Stimulated activated CD8-positive, alpha-beta memory T cell treated with anti-CD3 and anti-CD28 coated beads, Interleukin-4, amount 100 ng/mL, for 4 hours (primary cell): ENCODE measurements around the gene IL1RAP.

ENCODE experiments used
- DNase-seq, 2 donors: peaks; one replicate each; pipeline ENCODE4 v3.0.0-alpha.2; 2020; ENCODE audit warnings: low read depth in 2 of 2, low spot score in 1 of 2

The IL1RAP gene

DNA sequence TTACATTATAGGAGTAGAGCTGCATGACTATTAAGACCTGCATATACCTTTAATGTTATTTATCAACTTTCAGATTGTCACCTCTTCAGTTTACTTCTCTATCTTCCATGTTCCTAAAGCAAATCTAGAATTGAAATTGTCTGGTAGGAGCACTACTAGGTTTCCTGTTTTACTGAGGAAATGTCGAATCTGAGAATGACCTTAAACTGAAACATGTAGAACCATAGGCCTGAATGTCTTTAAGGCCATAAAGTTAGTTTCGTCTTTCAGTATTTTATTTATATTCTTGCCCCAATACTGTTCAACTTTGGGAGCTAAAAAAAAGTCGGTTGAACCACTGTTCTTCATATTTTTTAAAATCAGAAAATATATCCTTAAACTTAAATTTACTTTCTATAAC lies 92.7 kb downstream of the IL1RAP start:
- DNase-seq, result no peak

DNA sequence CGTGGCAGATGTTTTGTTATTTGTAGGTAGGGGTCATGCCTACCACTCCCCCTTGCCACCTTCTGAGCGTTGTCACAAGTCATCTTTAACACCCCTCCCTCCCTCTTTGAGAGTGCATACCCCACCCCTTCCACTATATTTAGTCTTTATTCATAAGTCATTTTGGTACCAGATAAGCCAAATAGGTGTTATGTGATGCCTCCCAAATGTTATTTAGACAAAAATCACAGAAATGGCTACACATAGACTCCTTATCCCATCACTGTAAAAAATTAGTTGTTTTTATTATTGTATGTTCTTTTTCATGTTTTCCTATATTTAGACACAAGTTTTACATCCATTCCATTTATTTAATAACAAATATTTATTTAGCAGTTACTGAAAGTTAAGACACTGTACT lies 93.1 kb downstream of the IL1RAP start:
- DNase-seq, result no peak

DNA sequence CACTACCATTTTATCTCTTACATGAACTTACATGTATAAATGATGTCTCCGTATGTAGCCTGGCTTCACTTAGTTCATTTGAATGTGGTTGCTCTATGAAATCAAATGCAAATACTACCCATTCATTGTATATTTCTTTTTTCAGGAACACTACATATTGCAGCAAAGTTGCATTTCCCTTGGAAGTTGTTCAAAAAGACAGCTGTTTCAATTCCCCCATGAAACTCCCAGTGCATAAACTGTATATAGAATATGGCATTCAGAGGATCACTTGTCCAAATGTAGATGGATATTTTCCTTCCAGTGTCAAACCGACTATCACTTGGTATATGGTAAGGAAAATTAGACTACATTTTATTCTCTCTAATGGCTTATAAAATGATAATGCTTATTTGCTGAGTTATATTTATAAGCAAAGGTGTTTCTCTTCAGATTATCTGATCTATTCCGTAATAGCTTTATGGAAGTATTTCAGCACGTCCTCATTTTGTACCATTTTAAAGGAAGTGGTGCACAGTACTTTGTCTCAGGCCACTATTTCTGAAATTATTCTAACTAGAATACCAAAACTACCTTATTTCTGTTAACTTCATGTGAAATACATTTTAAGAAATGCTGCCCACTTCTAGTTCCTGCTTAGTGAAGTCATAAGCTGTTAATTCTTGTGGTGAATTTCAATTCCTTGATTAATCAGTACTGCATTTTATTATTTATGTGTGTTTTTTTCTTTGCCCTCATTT lies 95.1 kb downstream of the IL1RAP start:
- DNase-seq, result no peak

DNA sequence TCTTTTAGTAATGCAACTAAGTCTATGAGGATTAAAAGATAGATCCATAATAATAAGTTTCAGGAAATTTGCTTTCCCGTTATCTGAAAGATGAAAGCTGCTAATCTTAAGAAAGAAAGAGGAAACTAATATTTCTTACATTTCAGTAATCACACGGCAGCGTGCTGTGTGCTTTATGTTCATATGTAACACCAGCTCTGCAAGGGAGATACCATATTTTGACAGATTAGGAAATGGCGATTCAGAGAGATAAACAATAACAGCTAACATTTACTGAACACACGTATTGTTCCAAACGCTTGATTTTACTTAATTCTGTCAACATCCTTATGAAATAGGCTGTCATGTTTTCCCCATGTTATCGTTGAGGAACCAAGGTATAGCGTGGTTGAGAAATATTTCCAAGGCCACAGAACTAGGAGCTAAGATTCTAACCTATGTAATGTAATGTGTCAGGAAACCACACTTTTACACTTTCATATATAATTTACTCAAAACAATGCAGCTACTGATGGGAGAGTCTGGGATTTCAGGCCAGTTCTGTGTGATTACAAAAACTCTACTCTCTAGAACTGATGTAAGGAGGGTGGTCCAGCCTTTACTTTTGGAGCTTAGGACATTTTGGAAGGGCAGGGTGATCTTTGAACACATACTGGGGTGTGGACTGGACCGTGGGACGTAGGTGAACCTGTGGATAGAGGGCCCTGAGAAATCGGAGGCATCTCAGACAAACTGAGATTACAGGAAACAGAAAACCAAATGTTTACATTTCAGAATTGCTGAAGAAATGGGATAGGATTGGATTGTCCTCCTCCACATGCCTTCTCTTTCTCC lies 100.6 kb downstream of the IL1RAP start:
- no peak for DNase-seq

DNA sequence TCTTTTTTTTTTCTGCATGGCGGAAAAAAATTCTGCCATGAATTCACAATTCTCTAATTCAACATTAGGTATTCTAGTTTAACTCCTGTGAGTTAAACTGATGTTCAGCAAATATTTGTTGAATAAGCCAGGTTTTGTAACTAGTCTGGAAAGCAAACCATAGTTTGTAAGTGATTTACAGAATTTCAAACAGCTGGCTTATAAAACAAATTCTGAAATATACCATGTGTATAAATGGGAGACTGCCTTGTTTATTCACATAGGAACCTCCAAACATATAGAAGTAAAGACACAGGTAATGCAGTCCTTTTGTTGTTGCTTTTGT lies 101.1 kb downstream of the IL1RAP start:
- DNase-seq, result no peak

DNA sequence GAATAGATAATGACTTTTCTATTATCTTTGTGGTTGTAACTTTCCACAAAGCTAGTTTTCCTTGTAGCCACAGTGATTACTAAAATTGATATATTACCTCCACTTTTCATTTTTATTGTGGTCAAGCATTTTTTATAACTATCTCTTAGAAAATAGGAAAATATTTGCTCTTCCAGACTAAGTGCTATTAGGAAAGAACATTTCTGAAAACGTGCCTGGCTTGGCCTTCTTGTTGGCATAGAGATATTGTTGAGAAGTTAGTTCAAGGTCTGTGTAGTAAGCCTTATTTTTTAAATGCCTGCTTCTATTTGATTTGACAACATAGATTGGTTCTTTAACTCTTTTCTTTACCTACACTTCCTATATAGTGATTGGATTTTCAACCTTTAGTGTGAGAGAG lies 101.7 kb downstream of the IL1RAP start:
- DNase-seq, result no peak

DNA sequence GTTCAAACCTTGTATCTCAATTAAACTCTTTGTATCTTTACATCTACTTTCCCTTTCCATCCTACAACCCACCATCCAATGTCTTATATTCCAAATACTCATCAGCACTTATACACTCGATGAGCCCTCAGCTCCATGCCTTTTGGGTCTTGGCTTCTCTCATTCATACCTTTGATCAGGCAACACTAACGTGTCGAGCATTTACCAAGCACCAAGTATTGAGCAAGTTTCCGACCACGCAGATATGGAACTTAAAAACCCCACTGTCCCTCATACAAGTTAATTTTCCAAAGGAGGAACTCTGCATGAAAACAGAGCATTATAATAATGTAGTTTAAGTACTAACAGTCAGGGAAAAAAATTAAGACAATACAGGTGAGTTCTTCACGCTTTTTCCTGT lies 102.8 kb downstream of the IL1RAP start:
- DNase-seq, result no peak

DNA sequence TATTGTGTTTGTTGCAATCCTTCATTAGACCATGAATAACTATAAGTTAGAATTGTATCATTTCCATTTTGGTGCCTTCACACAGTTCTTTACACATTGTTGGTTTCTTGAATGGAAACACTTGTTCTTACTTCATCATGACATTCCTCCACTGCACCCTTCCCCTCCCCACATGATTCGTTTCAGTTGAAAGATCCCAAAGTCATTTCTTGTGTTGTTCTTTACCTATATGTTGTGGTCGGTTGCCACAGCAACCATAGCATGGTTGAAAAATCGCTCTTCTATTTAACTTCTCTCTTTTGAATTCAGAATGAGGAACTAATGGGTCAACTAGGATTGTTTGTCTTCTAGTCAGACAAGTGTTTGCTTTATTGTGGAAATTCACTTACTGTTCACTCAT lies 103.3 kb downstream of the IL1RAP start:
- no peak for DNase-seq

DNA sequence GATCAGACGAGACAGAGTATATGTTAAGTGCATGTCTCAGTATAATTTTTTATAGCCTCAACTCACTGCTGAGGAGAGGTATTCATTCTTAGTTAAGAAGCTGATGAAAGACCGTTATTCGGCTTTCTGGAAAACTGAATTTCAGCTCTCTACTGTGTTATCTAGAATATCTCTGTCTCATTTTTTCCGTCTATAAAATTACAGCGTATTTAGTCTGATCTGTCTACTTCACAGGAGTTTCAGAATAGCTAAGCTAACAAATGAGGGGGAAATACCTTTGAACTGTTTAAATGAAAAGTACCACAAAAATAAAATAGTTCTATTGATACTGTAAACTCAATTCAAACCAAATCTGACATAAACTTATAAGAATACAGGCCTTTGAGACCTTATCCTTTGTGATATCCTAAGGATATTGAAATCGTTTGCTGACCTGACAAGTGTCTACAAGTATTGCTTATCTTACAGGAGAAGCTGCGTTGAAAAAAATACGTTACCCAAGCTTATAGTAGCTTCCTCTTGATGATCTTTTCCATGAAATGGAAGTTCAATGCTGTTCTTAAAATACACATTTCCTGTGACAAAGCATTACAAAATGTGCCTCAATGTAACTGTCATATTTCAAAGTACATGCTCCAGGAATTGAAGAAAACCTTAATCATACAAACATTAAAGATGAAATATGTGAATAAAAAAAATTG lies 104.6 kb downstream of the IL1RAP start:
- DNase-seq, result no peak

DNA sequence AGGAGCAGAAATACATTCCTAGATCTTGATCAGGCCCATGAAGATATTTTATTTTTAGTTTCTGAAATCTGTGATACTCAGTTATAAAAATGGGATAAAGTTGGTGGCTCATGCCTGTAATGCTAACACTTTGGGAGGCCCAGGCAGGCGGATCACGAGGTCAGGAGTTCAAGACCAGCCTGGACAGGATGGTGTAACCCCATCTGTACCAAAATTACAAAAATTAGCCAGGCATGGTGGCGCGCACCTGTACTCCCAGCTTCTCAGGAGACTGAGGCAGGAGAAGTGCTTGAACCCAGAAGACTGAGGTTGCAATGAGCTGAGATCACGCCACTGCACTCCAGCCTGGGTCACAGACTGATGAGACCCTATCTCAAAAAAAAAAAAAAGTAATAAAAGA lies 105.5 kb downstream of the IL1RAP start:
- DNase-seq, result no peak

DNA sequence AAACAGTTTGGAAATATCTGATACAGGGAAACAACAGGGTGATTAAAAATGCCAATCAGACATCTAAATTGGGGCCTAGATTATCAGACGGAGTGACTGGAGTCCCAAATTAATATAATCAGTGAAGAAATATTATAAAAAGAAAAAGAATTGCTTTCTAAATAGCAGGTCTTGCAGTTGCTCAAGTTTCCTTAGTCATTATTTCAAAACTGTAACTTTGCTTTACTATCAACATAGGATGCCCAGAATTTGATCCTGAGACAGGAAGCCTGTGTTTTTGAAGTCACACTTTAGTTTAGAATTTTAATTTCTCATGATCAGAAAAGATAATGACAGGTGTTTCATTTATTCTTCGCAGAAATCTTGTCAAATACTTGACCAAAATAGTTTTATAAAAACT lies 105.9 kb downstream of the IL1RAP start:
- DNase-seq, result no peak

DNA sequence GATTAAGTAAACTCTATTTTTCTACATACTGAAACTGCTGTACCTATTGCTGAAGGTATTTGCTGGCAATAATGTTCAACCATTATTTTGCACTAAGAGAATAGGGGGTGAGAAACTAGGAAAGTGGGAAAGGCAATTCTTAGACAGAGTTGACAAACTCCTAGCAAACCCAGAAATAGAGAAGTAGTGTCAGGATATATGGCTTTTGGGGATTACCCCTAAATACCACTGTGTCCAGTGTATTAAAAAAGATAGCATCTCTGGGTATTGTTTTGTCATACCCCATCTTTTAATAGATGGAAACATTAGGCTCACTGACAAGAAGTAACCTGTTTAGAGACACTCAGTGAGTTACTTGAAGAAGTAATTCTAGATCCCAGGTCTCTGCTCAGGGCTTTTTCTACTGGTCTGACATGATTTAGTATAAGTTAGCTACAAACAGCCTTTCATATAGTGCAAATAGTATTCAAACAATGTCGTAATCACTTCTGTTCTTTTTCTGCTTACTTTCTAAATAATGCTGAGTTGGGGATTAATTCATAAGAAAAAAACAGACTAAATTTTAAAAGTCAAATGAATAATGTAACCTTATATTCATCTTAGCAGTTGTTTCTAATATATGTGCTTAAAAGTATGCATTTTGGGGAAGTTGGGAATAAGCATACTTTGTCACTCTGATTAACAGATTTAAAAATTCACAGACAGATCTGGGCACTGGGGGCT lies 107.2 kb downstream of the IL1RAP start:
- no peak for DNase-seq

DNA sequence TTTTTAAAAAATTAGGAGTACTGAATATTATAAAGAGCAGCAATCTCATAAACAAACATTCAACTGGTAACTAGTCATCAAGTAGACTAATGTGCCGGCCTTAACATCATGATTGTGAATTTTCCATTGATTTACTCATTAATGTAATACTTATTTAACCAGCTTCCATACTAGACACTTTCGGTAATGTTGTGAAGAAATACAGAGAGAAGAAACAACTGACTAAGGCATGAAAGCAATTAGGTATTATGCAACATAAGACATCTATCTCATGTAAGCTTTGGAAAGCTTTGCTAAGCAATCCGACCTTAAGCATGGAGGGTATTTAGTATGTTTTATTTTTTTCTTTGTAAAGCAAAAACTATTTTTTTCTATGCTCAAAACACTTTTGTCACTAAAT lies 108.0 kb downstream of the IL1RAP start:
- no peak for DNase-seq

DNA sequence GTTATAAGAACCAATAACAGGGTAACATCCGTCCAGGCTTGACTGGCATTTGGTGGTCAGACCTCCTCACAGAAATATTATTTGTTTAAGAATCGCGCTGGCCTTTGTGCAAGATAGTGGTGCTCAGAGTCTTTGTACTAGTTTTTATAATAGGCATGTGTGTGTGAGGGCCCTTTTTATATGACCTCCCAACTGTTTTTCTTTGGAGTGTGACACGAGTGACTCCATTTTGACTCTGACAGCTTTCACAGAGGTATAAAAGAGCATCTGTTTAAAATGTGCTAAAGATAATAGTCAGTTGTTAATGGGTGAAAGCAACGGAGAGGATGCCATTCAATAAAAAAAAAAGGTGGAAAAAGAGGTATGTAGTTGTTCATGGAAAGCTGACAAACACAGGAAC lies 110.4 kb downstream of the IL1RAP start:
- no peak for DNase-seq

DNA sequence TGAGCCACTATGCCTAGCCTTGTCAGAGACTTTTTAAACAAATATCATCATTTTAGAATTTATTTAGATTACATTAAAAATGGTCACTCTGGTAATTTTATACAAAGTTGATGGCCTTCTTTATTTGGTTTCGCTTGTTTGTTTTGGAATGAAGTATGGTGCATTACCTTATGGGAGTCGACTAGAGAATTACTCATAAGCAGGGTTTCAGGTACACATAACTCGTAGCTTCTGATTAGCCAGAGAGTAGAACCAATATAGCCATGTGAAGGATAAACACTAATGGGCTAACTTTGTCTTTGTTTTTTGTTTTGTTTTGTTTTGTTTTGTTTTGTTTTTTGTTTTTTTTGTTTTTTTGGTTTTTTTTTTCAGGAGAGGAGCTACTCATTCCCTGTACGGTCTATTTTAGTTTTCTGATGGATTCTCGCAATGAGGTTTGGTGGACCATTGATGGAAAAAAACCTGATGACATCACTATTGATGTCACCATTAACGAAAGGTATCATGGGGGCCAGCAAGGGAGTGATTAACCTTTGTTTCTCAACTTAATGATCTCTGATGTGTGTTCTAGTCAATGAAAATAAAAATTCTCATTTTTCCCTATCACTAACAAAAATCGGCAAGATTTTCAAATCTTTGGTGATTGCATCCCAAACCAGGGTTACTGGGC lies 113.2 kb downstream of the IL1RAP start:
- no peak for DNase-seq

DNA sequence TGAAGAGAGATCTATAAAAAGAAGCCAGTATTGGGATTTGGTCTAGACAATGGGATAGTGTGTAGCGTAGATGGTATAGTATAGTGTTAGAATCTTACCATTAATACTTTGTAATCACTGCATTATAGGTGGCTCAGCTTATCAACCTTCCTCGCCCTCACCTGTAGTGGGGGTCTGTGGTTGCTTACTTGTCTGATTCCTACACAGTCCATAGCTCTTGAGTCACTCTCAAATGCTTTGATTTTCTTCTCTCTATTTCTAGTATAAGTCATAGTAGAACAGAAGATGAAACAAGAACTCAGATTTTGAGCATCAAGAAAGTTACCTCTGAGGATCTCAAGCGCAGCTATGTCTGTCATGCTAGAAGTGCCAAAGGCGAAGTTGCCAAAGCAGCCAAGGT lies 115.2 kb downstream of the IL1RAP start:
- no peak for DNase-seq

DNA sequence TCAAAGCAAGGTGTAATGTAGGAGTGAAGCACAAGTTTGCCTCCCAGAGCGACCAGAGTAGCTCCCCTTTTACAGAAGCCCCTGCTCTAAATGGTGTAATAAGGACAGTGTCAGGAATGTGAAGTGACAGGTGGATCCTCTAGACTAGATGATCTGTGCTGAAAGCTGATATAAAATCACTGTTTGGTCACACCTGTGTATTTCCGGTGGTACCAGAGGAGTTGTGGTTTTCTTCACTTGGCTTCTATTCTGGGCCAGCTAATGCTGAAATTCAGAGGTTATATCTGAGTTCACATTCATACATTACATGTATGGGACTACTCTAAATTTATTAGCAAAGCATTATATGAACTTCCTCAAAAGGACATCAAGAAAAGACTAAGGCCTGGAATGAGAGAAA lies 117.4 kb downstream of the IL1RAP start:
- DNase-seq, result no peak

DNA sequence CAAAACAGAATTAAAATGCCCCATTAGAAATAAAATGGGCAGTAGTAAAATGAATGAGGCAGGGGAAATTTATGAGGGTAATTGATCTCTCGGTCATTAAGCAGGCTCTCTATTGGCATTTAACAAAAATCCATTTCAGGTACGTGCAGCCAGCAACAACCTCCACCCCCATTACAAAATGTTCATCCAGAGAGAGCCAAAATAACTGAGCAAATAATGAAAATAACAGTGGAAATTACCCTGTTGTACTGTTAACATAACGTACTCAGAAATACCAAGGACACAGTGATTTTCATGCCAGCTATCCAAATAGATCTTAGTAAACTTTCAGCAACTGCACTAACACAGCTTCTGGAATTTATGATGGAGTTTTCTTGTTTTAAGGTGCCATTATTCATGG lies 127.7 kb downstream of the IL1RAP start:
- no peak for DNase-seq

DNA sequence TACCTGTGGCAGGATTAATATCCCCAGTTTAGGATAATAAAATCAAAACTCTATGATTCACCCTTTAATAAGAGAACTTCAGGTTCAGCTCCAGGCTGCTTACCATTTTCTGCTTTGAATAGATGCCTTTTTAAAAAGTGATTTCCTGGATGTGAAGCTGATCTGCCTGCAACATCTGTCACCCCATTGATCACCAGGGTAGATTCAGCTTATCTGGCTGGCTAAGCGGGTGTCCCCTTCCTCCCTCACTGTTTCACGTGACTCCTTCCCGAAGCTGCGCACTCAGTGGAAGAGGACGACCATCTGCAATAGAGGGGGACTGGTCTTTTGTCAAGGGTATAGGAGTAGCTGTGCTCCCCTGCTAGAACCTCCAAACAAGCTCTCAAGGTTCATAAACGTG lies 128.1 kb downstream of the IL1RAP start:
- no peak for DNase-seq

DNA sequence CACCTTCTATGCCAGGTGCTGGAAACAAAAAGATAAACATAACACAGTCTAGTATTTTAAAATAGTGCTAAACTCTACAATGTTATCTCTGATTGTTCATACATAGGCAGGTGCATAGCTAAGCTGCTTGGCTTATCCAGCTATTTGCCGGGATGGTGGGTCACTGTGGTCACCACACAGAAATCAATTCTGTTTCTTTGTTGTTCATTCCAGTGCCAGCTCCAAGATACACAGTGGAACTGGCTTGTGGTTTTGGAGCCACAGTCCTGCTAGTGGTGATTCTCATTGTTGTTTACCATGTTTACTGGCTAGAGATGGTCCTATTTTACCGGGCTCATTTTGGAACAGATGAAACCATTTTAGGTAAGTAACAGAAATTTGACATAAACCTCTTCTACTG lies 130.2 kb downstream of the IL1RAP start:
- no peak for DNase-seq

DNA sequence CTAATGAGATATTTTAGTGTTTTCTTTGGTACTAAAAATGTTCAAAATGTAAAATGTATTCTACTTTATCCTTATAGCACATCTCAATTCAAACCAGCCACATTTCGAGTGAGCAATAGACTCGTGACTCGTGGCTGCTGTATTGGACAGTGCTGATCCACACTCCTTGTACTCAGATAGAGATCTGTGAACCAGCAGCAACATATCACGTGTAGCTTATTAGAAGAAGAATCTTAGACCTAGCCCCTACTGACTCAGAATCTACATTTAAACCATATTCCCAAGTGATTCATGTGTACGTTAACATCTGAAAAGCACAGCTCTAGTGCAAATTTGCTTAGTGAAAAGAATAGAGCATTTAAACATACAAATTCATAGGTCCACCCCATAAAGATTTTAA lies 130.9 kb downstream of the IL1RAP start:
- no peak for DNase-seq
